ENCODE data around the gene ZDHHC17.

Gene ZDHHC17

DNA sequence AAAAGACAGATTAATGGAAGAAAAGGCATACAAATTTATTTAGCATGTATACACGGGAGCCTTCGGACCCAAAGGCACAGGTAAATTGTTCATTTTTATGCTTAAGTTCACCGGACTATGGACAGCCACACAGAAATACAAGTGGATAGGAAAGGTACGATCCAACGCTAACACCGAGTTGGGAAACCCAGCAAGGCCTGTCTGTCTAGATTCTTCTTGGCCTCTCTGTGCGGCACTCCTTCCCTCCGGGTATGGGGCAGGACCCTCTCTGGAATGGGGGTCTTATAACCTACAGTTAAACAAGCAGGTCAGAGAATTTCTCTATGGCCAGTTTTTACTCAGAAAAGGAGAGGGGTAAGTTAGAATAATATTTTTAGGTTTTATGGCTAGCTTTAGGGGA is 23.4 kb upstream of the ZDHHC17 start:
- in situ Hi-C loops (cut with MboI; ENCODE audit: low sequenced_read_pairs, unreplicated experiment) = no loop called here
- TF ChIP-seq, protein P1, sequence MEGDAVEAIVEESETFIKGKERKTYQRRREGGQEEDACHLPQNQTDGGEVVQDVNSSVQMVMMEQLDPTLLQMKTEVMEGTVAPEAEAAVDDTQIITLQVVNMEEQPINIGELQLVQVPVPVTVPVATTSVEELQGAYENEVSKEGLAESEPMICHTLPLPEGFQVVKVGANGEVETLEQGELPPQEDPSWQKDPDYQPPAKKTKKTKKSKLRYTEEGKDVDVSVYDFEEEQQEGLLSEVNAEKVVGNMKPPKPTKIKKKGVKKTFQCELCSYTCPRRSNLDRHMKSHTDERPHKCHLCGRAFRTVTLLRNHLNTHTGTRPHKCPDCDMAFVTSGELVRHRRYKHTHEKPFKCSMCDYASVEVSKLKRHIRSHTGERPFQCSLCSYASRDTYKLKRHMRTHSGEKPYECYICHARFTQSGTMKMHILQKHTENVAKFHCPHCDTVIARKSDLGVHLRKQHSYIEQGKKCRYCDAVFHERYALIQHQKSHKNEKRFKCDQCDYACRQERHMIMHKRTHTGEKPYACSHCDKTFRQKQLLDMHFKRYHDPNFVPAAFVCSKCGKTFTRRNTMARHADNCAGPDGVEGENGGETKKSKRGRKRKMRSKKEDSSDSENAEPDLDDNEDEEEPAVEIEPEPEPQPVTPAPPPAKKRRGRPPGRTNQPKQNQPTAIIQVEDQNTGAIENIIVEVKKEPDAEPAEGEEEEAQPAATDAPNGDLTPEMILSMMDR (IDR thresholded peaks at IDR 0.05; ENCODE audit: borderline replicate concordance, control extremely low read depth, extremely low read depth, insufficient read depth, missing control alignments) = no peak
- DNase-seq (ENCODE audit: low spot score) = no peak

DNA sequence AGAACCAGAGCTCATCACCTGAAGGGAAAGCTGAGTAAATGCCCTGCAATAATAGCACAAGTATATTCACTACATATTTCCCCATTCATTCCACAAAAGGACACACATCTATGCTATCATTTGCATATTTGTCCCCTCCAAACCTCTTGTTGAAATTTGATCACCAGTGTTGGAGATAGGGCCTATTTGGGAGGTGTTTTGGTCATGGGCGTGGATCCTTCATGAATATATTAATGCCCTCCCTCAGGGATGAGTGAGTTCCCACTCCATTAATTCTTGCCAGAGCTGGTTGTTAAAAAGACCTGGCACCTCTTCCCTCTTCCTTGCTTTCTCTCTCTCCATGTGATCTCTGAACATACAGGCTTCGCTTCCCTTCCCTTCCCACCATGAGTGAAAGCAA is 18.6 kb upstream of the ZDHHC17 start:
- DNase-seq (ENCODE audit: low spot score) = no peak
- TF ChIP-seq, protein P1 (IDR thresholded peaks at IDR 0.05; ENCODE audit: borderline replicate concordance, control extremely low read depth, extremely low read depth, insufficient read depth, missing control alignments) = no peak
- in situ Hi-C loops (cut with MboI; ENCODE audit: low sequenced_read_pairs, unreplicated experiment) = no loop called here

- no peak for DNase-seq (ENCODE audit: low spot score)
- TF ChIP-seq, protein P1 (IDR thresholded peaks at IDR 0.05; ENCODE audit: borderline replicate concordance, control extremely low read depth, extremely low read depth, insufficient read depth, missing control alignments) = no peak
- in situ Hi-C loops (cut with MboI; ENCODE audit: low sequenced_read_pairs, unreplicated experiment) = no loop called here
These were observed 17.4 kb upstream of the ZDHHC17 start for GRCh38 chr12:76746516-76746915.

DNA sequence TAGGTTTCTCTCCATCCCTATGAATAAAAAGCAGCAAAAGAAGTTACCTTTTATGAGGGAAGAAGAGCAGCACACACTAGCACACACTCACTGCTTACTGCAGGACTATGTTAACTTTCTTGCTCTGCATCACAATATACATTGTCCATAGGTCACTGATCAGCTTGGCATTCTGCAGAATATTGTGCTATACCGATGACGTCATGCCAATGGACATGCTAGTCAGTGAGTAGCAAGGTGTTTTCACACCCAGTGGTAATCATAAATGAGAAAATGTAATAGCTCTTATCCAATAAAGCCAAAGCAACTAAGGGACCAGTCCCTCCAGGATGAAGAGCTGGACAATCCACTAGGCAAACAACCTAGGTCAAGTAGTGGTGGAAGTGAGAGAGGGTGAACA is 16.7 kb upstream of the ZDHHC17 start:
- TF ChIP-seq, protein P1 (IDR thresholded peaks at IDR 0.05; ENCODE audit: borderline replicate concordance, control extremely low read depth, extremely low read depth, insufficient read depth, missing control alignments) = no peak
- DNase-seq (ENCODE audit: low spot score) = no peak
- in situ Hi-C loops (cut with MboI; ENCODE audit: low sequenced_read_pairs, unreplicated experiment) = no loop called here

DNA sequence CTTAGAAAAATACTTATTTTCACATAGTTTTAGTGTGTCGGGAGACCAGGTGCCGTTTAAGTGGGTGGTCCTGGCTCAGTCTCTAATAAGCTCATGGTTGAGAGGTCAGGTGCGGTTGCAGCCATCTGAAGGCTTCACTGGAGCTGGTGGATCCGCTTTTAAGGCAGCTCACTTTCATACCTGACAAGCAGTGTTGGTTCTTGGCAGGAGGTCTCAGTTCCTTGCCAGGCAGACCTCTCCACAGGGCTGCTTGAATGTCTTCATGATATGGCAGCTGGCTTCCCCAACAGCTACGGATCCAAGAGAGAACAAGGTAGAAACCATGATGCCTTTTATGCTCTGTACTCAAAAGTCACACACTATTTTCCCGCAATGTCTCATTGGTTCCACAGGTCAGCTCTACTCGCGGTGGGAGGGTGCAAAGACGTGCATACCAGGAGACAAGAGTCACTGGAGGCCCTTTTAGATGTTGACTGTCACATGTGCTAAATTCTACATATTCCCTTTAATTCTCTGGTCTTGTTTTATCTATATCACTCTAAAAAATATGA is 8.0 kb upstream of the ZDHHC17 start:
- in situ Hi-C loops (cut with MboI; ENCODE audit: low sequenced_read_pairs, unreplicated experiment) = no loop called here
- TF ChIP-seq, protein P1 (IDR thresholded peaks at IDR 0.05; ENCODE audit: borderline replicate concordance, control extremely low read depth, extremely low read depth, insufficient read depth, missing control alignments) = no peak
- DNase-seq (ENCODE audit: low spot score) = no peak

DNA sequence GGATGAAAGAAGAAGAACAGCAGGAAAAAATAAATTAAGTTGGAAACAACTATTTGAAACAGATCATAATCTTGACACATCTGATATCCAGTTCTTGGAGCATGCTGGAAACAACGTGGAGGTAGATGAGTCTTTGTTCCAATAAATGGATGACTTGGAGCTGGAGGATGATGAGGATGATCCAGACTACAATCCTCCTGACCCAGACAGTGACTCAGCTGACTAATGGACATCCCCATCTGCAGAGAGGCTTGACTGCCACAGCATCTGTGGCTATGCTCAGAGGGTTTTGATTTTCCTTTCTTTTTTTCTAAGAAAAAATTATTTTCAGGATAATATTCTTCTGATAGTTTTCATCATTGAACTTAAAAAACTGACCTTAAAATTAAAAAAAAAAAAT is 6.2 kb upstream of the ZDHHC17 start:
- no peak for DNase-seq (ENCODE audit: low spot score)
- TF ChIP-seq, protein P1 (IDR thresholded peaks at IDR 0.05; ENCODE audit: borderline replicate concordance, control extremely low read depth, extremely low read depth, insufficient read depth, missing control alignments) = no peak
- in situ Hi-C loops (cut with MboI; ENCODE audit: low sequenced_read_pairs, unreplicated experiment) = no loop called here

DNA sequence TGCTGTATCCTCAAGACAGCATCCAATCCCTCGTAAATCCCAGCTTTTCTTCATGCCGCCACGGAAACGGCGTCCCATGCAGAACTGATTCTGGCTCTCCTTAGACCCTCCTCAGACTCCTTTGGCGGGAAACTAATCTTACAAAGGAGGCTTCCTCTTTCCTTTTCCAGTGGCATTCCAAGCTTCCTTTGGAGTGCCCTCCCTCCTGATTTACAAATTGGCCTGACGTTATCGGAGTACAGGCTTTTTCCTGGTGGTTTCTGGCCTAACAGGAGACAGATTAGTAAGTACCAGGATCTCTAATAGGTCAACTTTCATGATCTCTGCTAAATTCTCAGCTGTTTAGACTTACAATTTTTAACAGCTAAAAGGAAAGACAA is 1.3 kb upstream of the ZDHHC17 start:
- no peak for DNase-seq (ENCODE audit: low spot score)
- in situ Hi-C loops (cut with MboI; ENCODE audit: low sequenced_read_pairs, unreplicated experiment) = no loop called here
- TF ChIP-seq, protein P1 (IDR thresholded peaks at IDR 0.05; ENCODE audit: borderline replicate concordance, control extremely low read depth, extremely low read depth, insufficient read depth, missing control alignments) = no peak
